OCI-LY1 (cell line): ENCODE results near the gene TDRD10.

ENCODE experiments used
- H2AFZ ChIP-seq: fragments of 200-600 bp; sonication (generic), shearing (Covaris generic); 2 replicates; pipeline ENCODE4 v1.6.0; 2014; ENCODE audit warnings: antibody characterized with exemption, mild to moderate bottlenecking, low read length
- H3F3A ChIP-seq: fragments of 200-600 bp; sonication (generic), shearing (Covaris generic); 2 replicates; pipeline ENCODE4 v1.6.0; 2014; ENCODE audit warnings: mild to moderate bottlenecking, antibody characterized with exemption, low read length, moderate library complexity; ENCODE audit not compliant: insufficient read depth
- H3K27ac ChIP-seq: fragments of 200-600 bp; sonication (generic); 2 replicates; pipeline ENCODE4 v1.5.1; 2014; ENCODE audit warnings: low read length, mixed run types, mild to moderate bottlenecking, low read depth; ENCODE audit not compliant: poor library complexity, severe bottlenecking
- H3K27me3 ChIP-seq: fragments of 200-600 bp; sonication (generic); 2 replicates; pipeline ENCODE4 v1.6.0; 2014; ENCODE audit warnings: antibody characterized with exemption, mild to moderate bottlenecking, low read length, moderate library complexity; ENCODE audit not compliant: insufficient read depth
- H3K36me3 ChIP-seq: fragments of 200-600 bp; sonication (generic); 2 replicates; pipeline ENCODE4 v1.6.1; 2014; ENCODE audit warnings: mild to moderate bottlenecking, antibody characterized with exemption, low read length, moderate library complexity, mixed read lengths; ENCODE audit not compliant: insufficient read depth
- H3K4me1 ChIP-seq: fragments of 200-600 bp; sonication (generic); 2 replicates; pipeline ENCODE4 v1.5.1; 2014; ENCODE audit warnings: mild to moderate bottlenecking, low read length, moderate library complexity; ENCODE audit not compliant: insufficient read depth, severe bottlenecking
- H3K4me2 ChIP-seq: fragments of 200-600 bp; sonication (generic), shearing (Covaris generic); 2 replicates; pipeline ENCODE4 v1.6.1; 2014; ENCODE audit warnings: low read length
- H3K4me3 ChIP-seq: fragments of 200-600 bp; sonication (generic); 2 replicates; pipeline ENCODE4 v1.5.1; 2014; ENCODE audit warnings: low read length, low read depth, mild to moderate bottlenecking, mixed read lengths; ENCODE audit not compliant: poor library complexity, severe bottlenecking
- H3K79me2 ChIP-seq: fragments of 200-600 bp; shearing (Covaris generic); 2 replicates; pipeline ENCODE4 v1.6.1; 2016; ENCODE audit warnings: mixed run types, low read length, mixed read lengths; ENCODE audit not compliant: insufficient read depth
- H3K9ac ChIP-seq: fragments of 200-600 bp; sonication (generic), shearing (Covaris generic); 2 replicates; pipeline ENCODE4 v1.6.1; 2014; ENCODE audit warnings: mild to moderate bottlenecking, low read length, mixed read lengths
- H3K9me2 ChIP-seq: fragments of 200-600 bp; sonication (generic), shearing (Covaris generic); 2 replicates; pipeline ENCODE4 v1.6.1; 2014; ENCODE audit warnings: low read depth, mild to moderate bottlenecking, low read length, mixed read lengths
- H3K9me3 ChIP-seq: fragments of 200-600 bp; shearing (Covaris generic); 2 replicates; pipeline ENCODE4 v1.6.1; 2014; ENCODE audit warnings: low read length, mixed read lengths
- H4K20me1 ChIP-seq: fragments of 200-600 bp; sonication (generic), shearing (Covaris generic); 2 replicates; pipeline ENCODE4 v1.6.0; 2016; ENCODE audit warnings: mild to moderate bottlenecking, low read length; ENCODE audit not compliant: insufficient read depth
- CTCF ChIP-seq: fragments of 200-600 bp; sonication (generic), shearing (Covaris generic); IDR thresholded peaks from 2 replicates; pipeline ENCODE4 v1.5.1; 2017; ENCODE audit warnings: mild to moderate bottlenecking, antibody characterized with exemption, low read length, moderate library complexity, mixed read lengths
- EZH2 ChIP-seq: fragments of 200-600 bp; sonication (generic), shearing (Covaris generic); IDR thresholded peaks from 2 replicates; pipeline ENCODE4 v1.8.0; 2017; ENCODE audit warnings: borderline replicate concordance, mixed run types, mild to moderate bottlenecking, antibody characterized with exemption, low read length, moderate library complexity, mixed read lengths

Gene TDRD10

DNA sequence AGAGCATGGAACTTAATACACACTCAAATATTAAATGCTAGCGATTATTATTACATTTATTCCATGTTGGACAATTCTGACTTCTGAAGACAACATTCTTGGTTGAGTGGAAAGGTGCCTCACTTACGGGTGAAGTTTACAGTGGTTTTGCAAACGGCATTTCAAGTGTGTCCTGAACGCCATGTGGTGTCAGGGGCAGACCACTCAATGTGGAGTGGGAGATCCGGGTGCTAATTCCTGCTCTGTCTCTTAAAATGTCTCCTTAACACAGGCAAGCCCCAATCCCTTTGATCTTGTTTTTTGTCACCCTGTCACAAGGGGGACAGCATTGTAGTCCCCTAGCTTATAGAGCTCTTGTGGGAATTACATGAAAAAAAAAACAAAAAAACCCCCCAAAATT, 5.6 kb upstream of the TDRD10 start:
- Histone ChIP-seq H3K4me2 (peak overlapping the region; percentile 21; the same call in 1 of the 2 replicates), H4K20me1 (no peaks in the 10 kb centered on the region), H3K4me1 (peaks cover 53% of the 10 kb centered on the region)

DNA sequence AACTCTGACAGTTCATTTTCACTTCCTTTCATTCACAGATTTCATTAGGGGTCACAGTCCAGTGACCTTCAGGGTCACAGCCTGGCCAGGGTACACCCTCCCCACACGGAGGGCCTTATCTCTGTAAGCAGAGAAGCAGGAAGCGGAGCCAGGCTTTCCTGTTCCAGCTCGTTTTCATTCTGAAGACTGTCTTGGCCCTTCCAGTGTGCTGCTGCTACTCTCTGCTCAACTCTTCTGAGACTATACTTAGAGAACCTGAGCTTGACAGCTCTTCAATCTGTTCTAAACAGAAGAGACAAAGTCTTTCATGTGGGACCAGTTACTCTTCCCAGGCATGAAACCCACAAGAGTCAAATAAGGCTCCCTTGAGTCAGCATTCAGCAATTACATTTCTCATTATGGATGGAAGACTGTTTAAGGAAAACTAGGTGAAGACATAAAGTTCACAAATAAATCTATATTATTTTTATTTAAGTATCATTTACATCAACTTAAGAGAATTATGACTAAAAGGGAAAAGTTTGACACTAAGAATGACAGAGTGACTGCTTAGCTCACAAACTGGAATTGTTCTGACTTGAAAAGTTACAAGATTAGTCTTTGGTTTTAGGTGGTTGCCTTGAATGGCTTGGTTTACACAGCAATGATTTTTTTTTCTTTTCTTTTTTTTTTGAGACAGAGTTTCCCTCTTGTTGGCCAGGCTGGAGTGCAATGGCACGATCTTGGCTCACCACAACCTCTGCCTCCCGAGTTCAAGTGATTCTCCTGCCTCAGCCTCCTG, 4.8 kb upstream of the TDRD10 start:
- Histone ChIP-seq H3K79me2 (no peaks in the 10 kb centered on the region), H3K9me3 (no peaks in the 10 kb centered on the region), H3K4me2 (peak overlapping the region; percentile 9; the same call in 1 of the 2 replicates), H3K27me3 (peaks cover 14% of the 10 kb centered on the region), H2AFZ (no peak overlapping the region), H3K9me2 (no peaks in the 10 kb centered on the region), H3K4me3 (no peak overlapping the region), H3K9ac (no peak overlapping the region), H3F3A (no peaks in the 10 kb centered on the region), H3K27ac (peak overlapping the region; percentile 41), H4K20me1 (no peaks in the 10 kb centered on the region), H3K4me1 (peaks cover 47% of the 10 kb centered on the region), H3K36me3 (no peaks in the 10 kb centered on the region)
- TF ChIP-seq EZH2, result no peak
- TF ChIP-seq CTCF, result no peak

More for the DNA sequence above, 5.6 kb upstream of the TDRD10 start:
- H3K79me2 ChIP-seq, result no peaks in the 10 kb centered on the region
- H3K27me3 ChIP-seq, result peaks cover 14% of the 10 kb centered on the region
- H3K9me2 ChIP-seq, result no peaks in the 10 kb centered on the region
- H3K9me3 ChIP-seq, result no peaks in the 10 kb centered on the region
- H3K27ac ChIP-seq, result peak overlapping the region; percentile 72
- no peak overlapping the region for H3K4me3 ChIP-seq
- TF ChIP-seq EZH2 (no peak), CTCF (no peak)
- H3F3A ChIP-seq, result no peaks in the 10 kb centered on the region
- H2AFZ ChIP-seq, result no peak overlapping the region
- no peak overlapping the region for H3K9ac ChIP-seq
- no peaks in the 10 kb centered on the region for H3K36me3 ChIP-seq

GRCh38 chr1:154499446-154499845, 2.6 kb upstream of the TDRD10 start:
- no peak for TF ChIP-seq CTCF
- TF ChIP-seq EZH2, result no peak
- no peak overlapping the region for H3K27ac ChIP-seq
- H3K9ac ChIP-seq, result no peak overlapping the region
- H3K4me3 ChIP-seq, result no peak overlapping the region
- no peaks in the 10 kb centered on the region for H3K79me2 ChIP-seq
- H3K4me1 ChIP-seq, result peaks cover 28% of the 10 kb centered on the region
- H3K9me2 ChIP-seq, result no peaks in the 10 kb centered on the region
- H2AFZ ChIP-seq, result no peak overlapping the region
- H3K9me3 ChIP-seq, result no peaks in the 10 kb centered on the region
- no peaks in the 10 kb centered on the region for H3F3A ChIP-seq
- no peaks in the 10 kb centered on the region for H3K36me3 ChIP-seq
- H3K4me2 ChIP-seq, result no peak overlapping the region
- no peaks in the 10 kb centered on the region for H4K20me1 ChIP-seq
- peaks cover 22% of the 10 kb centered on the region for H3K27me3 ChIP-seq
